KOPT-K1 (cell line): ENCODE results near the gene C11orf21.

Source experiments
- H3K27ac ChIP-seq: fragments of 200-600 bp; sonication (generic); 2 replicates; pipeline ENCODE4 v1.5.1; 2016; ENCODE audit warnings: antibody characterized with exemption, mild to moderate bottlenecking, low read depth, low read length; ENCODE audit not compliant: poor library complexity, severe bottlenecking
- H3K36me3 ChIP-seq: fragments of 200-600 bp; sonication (generic); 2 replicates; pipeline ENCODE4 v1.5.1; 2017; ENCODE audit warnings: antibody characterized with exemption, mild to moderate bottlenecking, low read length, moderate library complexity; ENCODE audit not compliant: insufficient read depth
- H3K9me3 ChIP-seq: fragments of 200-600 bp; sonication (generic); 2 replicates; pipeline ENCODE4 v1.5.1; 2017; ENCODE audit warnings: antibody characterized with exemption, low read length, mild to moderate bottlenecking; ENCODE audit not compliant: insufficient read depth, poor library complexity, severe bottlenecking

The C11orf21 gene

DNA sequence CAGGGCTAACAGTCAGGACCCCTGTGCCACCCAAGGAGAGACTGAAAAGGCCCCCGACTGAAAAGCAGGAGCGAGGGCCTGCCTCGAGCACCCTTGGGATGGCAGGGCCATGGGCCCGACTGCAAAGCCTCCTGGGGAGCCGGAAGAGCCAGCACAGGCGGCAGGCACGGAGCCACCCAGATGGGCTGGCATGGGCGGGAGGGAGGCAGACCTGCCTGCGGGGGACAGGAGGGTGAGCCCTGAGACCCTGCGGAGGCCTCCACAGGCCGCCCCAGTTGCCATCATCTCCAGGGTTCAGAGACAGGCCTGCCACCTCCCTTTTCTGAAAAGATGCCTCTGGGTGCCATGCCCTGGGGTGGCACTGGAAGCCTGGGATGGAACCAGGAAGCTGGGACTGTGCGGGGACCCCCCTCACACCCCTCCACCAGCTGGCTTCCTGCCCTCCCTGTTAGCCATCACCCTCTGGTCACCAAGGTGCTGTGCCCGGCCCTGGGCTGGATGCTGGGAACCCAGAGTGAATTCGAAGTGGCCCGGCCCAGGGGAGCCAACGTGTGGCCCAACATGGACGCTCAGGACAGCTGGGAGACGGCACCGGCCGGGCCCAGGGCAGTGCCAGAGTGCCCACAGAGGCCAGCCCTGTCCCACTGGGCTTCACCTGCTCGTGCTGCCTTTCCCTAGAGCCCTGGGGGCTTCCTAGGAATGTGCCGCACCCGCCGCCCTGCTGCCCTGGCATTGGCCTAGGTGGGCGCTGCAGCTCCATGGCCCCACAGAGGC, 13.9 kb upstream of the C11orf21 start:
- no peak overlapping the region for H3K27ac ChIP-seq
- H3K9me3 ChIP-seq = no peaks in the 10 kb centered on the region
- H3K36me3 ChIP-seq = no peaks in the 10 kb centered on the region

DNA sequence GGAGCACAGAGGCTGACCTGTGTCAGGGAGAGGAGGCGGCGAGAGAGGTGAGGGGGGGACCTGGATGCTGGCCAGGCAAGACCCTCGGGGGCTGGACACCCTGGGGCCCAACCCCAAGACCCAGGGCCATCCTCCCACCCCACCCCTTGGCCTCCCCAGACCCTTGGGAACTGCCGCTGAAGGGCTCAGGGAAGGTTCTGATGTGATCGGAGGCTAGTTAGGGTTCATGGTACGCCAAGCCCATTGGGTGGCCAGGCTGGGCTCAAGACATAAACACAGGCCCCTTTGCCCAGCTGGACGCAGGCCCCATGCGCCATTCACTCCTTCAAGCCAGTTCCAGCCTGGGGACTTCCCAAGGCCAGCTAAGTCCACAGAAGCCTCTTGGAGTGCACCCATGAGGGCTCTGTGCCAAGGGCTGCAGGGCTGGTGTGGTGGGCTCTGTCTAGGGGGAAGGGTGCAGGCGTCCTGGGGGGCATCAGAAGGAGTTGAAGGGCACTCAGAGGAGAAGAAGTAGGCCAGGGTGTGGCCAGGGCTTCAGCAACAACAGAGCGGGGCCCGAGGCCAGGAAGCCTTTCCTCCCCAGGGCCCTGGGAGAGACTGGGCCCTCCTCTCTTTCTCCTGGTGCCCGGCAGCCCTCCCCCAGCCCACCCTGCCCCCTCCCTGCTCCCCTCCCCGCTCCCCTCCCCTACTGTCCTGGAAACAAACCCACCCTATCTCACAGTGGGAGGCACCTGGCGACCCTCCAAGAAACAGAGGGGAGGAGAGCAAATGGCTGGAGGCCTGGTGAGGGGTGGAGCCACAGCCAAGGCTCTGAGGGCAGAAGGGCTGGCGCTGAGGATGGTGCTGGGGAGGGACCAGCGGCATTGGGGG, 13.0 kb upstream of the C11orf21 start:
- H3K36me3 ChIP-seq = no peaks in the 10 kb centered on the region
- no peaks in the 10 kb centered on the region for H3K9me3 ChIP-seq
- no peak overlapping the region for H3K27ac ChIP-seq

DNA sequence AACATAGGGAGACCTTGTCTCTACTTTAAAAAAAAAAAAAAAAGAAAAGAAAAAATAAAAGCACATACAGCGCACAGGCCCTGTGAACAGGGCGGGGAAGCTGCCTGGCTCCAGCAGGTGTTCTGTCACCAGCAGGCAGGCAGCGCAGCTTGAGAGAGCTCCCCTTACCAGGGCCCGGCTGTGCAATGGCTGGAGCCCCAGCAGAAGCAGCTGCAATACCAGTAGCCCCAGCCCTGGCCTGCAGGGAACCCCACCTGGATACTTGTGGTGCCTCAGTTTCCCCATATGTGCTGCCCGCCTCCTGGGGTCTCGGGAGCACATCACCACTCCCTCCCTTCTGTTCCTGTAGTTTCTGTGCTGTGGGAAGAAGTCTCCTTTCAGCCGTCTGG, 12.4 kb upstream of the C11orf21 start:
- Histone ChIP-seq H3K9me3 (no peaks in the 10 kb centered on the region), H3K27ac (no peak overlapping the region), H3K36me3 (no peaks in the 10 kb centered on the region)

DNA sequence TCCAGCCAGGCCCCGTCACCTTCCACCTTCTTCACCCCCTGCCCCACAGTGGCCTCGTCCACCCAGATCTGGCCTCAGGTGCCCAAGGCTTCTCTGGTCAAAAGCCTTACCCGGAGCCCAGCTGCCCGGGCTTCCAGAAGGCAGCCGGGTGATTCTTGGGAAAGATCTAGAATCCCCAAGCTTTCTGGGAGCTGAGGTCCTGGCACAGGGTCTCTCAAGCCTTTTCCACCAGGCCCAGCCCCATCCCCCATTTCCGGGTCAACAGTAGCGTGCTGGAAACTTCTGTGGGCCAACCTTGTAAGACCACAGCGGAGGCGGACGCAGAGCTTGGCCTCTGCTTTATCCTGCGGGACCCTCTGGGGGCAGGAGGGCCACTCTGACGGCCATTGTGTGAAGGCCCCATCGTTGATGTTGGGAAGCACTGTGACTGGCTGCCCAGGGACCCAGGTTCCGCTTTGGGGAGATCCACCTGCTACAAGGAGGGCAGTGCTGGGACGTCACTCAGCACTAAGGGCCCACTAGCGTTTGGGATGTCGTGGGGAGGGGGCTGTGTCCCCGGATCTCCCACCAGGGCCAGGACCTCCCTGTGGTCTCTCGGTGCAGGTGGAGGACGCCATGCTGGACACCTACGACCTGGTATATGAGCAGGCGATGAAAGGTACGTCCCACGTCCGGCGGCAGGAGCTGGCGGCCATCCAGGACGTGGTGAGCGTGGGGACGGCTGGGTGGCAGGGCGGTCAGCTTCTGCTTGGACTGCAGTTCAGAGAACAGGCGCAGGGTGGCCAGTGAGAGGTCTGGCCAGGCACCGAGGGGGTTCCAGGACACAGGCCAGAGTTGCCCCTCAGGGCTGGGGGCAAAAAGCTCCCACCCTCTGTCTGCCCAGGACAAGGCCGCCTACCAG, 11.6 kb upstream of the C11orf21 start:
- Histone ChIP-seq H3K27ac (no peak overlapping the region), H3K9me3 (no peaks in the 10 kb centered on the region), H3K36me3 (no peaks in the 10 kb centered on the region)

DNA sequence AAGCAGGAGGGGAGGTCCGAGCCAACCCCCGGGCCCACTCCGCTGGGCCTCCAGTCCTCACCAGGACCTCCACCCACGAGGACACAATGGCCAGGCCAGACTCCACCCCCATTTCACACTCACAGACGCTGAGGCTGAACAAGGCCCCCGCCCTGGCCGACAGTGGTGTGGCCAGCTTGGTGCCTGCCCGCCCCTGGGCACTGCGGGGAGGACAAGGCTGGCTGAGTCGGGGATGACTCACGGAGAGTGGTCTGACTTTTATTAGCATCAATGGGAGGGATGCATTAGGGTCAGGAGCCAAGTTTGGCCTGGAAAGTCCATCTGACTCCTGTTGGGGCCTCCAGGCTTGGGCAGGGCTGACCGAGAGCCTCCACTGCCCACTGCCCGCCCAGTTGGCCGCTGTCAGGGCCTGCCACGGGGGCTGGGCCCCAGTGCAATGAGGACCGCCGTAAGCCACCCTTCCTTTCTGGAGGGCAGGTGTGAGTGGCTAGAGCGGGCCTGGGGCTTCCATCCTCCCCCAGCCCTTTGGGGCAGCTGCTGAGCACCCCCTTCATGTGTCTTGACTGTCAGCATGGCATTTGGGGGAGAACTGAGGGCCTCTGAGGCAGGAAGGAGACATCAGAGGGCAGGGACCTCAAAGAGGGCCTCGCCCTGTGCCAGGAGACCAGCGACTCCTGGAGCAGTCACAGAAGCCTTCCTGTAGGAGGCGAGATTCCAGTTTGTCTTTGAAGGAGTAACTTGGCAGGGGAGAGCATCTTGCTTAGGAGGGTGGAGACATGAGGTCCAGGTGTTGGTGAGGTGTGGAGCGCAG, 10.7 kb upstream of the C11orf21 start:
- no peaks in the 10 kb centered on the region for H3K36me3 ChIP-seq
- no peaks in the 10 kb centered on the region for H3K9me3 ChIP-seq
- no peak overlapping the region for H3K27ac ChIP-seq

DNA sequence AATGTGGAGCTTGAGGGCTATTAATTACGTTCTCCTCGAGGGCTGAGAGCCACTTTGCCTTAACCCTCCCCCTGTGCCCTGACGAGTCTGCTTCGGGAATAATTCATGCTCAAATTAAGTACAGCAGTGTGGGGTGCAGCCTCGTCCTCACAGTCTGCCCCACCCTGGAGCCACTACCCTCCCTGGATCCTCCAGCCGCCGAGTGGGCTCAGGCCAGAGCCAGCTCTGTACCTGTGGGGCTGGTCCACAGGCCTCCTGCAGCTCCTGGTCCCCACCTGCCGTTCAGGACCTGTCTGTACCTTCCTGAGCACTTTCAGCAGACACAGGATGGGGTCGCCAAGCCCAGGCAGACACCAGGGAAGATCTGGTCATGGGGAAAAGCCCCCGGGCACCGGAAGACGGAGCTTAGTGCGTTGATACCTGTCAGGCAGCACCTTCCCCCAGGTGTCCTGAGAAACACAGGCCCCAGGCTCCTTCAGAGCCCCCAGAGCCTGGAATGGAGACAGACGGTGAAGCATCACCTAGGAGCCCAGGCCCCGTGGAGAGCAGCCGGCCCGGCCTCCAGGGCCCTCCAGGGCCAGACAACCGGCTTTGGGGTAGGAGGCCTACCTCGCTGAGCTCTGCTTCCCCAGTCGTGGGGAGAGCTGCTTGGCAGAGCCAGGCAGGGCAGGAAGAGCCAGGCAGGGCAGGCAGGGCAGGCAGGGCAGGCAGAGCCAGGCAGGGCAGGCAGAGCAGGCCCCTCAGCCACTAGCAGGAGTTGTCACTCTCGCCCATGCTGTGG, 9.8 kb upstream of the C11orf21 start:
- Histone ChIP-seq H3K9me3 (no peaks in the 10 kb centered on the region), H3K36me3 (no peaks in the 10 kb centered on the region), H3K27ac (no peak overlapping the region)

DNA sequence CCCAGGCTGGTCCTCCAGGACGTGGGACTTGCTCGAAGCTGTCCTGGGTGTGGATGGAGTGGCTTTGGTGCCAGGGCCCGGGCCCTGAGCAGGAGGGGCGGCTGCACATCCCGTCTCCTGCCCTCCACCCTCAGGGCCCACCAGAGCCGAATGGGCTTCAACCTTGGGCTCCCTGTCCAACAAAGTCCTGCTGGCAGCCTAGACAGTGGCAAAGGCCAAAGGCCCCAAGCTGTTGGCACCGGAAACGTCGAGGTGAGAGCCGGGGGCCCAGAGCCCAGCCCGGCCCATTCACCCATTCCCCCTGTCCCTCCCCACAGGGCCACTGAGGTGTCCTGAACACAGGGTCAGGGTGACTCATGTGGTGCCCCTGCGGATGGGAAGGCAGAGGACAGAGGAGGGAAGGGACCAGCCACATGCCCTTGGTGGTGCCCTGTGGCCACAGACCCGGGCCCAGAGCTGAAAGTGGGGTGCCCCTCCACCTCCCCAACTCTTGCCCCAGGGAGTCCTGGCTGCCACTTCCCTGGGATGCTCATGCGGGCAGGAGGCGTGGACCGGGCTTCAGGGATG, 9.2 kb upstream of the C11orf21 start:
- Histone ChIP-seq H3K27ac (no peak overlapping the region), H3K36me3 (no peaks in the 10 kb centered on the region), H3K9me3 (no peaks in the 10 kb centered on the region)

DNA sequence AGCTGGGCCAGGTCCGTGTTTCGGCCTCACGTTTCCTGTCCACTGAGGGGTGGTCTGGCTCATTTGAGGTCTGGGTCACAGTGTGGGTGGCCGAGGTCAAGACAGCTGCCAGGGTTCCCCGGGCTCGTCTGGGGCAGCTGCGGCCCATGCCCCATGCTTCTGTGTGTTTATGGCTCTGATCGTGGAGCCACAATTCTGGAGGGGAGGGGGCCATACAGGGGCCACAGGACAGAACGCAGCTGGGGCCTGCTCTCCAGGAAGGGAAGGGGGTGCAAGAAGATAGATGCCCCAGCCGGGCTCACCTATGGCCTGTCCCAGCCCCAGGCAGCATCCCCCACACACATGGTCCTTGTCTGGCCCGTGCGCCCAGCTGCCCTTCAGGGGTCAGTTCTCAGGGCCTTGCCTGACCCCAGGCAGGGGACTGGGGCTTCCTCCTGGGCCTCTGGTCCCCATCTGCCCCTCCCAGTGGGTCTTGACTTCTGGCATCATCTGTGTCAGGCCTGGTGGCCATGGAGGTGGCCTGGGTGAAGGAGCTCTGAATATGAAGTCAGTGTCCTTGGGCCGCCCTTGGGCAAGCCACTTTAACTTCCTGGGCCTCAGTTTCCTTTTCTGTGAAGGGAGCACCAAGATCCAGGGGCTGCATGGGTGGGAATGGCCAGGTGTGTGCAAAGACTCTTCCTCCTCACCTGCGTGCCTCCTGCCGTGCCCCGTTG, 8.5 kb upstream of the C11orf21 start:
- no peak overlapping the region for H3K27ac ChIP-seq
- H3K9me3 ChIP-seq = no peaks in the 10 kb centered on the region
- H3K36me3 ChIP-seq = no peaks in the 10 kb centered on the region

DNA sequence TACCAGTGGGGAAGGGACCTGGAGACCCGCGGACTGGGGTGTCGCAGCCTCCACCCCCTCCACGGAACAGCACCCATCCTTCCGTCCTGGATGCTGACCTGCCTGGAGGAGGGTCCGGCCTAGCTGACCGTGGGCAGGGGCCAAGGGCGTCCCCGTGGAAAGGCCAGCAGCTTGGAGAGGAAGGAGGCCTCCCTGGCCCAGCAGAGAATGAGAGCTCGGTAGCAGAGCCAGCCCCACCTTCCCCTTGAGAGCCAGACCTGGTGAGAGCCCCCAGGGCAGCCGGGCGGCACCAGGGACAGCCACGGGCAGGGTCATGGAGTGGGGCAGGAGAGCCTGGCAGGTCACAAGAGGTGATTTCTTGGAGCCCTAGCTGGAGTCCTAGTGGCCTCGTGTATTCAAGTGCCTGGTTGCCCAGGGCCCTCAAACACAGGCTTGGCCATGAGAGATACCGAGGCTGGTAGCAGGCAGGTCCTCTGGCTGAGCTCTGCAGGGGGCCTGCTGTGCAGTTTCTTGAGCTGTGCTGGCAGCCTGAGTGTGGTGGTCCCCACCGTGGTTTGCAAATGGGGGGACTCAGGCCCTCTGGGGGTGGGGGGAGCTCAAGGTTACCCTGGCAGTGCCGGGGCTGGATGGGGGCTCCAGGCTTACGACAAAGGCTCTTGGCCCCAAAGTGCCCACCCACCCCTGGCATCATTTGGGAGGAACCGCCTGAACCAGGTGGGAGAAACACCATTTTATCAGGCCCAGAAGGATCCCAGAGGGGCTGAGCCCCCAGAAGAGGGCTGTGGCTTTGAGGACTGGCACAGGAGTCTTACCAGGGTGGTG, 7.7 kb upstream of the C11orf21 start:
- Histone ChIP-seq H3K36me3 (no peaks in the 10 kb centered on the region), H3K9me3 (no peaks in the 10 kb centered on the region), H3K27ac (no peak overlapping the region)

DNA sequence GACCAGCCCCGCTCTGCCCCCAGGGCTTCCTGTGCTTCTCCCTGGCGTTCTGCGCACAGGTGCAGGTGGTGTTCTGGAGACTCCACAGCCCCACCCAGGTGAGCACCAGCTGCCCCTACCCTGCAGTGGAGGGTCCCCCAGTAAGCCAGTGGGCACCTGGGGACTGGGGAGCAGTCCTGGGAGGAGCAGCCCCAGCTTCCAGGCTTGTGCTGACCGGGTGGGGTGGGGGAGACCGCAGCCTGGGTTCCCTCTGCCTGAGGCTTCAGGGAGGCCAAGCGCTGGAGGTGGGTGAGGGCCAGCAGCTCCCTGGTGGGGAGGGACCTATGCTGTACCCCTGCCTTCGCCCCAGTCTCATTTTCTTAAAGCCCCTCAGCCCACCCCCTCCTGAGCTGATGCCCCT, 7.0 kb upstream of the C11orf21 start:
- Histone ChIP-seq H3K9me3 (no peaks in the 10 kb centered on the region), H3K36me3 (no peaks in the 10 kb centered on the region), H3K27ac (no peak overlapping the region)

DNA sequence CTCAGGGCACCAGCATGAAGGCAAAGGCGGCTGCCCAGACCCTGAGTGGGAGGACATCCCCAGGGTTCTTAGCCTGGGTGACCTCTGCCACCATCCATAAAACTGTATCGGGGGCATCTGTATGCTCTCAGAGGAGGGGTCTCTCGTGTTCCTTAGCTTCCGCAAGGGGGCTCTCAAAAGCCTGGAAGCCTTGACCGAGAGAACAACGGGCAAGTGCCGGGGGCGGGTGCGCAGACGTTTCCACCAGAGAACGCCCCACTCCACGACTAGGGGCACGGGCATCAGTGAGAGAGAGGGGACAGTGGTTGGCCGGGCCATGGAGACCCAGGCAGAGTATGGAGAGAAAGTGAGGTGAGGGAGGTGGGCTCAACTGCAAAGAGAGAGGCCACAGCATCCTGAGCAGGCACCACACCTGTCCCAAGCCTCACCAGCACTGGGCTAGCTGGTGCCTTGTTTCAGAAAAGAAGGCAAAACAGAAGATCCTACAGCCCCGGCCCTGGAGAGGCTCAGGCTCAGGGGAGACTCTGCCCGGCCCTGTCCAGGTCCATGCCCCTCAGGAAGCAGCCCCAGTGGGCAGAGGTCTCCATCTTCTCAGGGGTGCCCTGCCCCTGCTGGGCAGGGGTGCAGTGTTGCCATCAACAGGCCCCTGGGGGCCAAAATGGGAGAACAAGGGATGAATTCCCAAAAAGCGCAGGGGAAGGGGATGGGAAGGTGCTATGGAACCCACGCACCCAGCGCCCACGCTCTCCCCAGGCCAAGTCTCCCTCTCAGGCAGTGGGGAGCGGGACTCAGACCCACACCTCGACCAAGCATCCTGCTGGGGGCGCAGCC, 6.0 kb upstream of the C11orf21 start:
- H3K9me3 ChIP-seq = no peaks in the 10 kb centered on the region
- peak overlapping the region; percentile 55 for H3K27ac ChIP-seq
- H3K36me3 ChIP-seq = no peaks in the 10 kb centered on the region
